Transverse colon (tissue), 4 donors: Measurements from ENCODE around the gene UPB1. TPM values are rescaled to one million over a fixed set of nuclear protein-coding genes. Genes with fewer than 3 reads are reported as not detected.
A peak's percentile ranks its signal among the peaks of the same experiment; 100 is the strongest.

Source experiments
- DNase-seq: peaks from one replicate; pipeline ENCODE4 v3.0.0-alpha.2; 2019
- H3K27ac ChIP-seq, 4 donors: fragments of 200-600 bp; sonication (generic); 2 replicates each; pipeline ENCODE4 v1.5.1; 2016 to 2018; ENCODE audit warnings: inconsistent platforms in 4 of 4
- H3K27me3 ChIP-seq: fragments of 200-600 bp; sonication (generic); 2 replicates; pipeline ENCODE4 v1.5.1; 2017; ENCODE audit warnings: inconsistent platforms
- H3K36me3 ChIP-seq, 4 donors: fragments of 200-600 bp; sonication (generic); 2 replicates each; pipeline ENCODE4 v1.5.1; 2017 to 2019; ENCODE audit warnings: inconsistent platforms in 4 of 4
- H3K4me1 ChIP-seq, 4 donors: fragments of 200-600 bp; sonication (generic); 2 replicates each; pipeline ENCODE4 v1.5.1; 2017 to 2020; ENCODE audit warnings: inconsistent platforms in 4 of 4
- H3K4me3 ChIP-seq, 4 donors: fragments of 200-600 bp; sonication (generic); 1 replicate in 1 of 4; 2 replicates in 3 of 4; pipeline versions ENCODE4 v1.5.1 to v1.6.1; 2017 to 2019; ENCODE audit warnings: inconsistent platforms in 4 of 4
- H3K9me3 ChIP-seq, 2 donors: fragments of 200-600 bp; sonication (generic); 2 replicates each; pipeline ENCODE4 v1.5.1; 2017 to 2019; ENCODE audit warnings: inconsistent platforms in 2 of 2
- EP300 ChIP-seq: sonication (generic); formaldehyde crosslinking; IDR thresholded peaks from one replicate; pipeline ENCODE4 v1.6.1; 2017; ENCODE audit warnings: antibody characterized with exemption, low read depth
- POLR2A ChIP-seq: fragments of 450-650 bp; IDR thresholded peaks from one replicate; pipeline ENCODE4 v1.6.1; 2016; ENCODE audit warnings: antibody characterized with exemption, mild to moderate bottlenecking, moderate library complexity
- POLR2AphosphoS5 ChIP-seq, 3 donors: sonication (generic); formaldehyde crosslinking; IDR thresholded peaks; one replicate each; pipeline ENCODE4 v1.6.1; 2016; ENCODE audit warnings: antibody characterized with exemption in 3 of 3
- WGBS, 2 donors: methylation state at CpG; one replicate each; pipeline ENCODE4 v1.1.5; 2018; ENCODE audit warnings: low coverage in 1 of 2; 5-methylcytosine and 5-hydroxymethylcytosine counted together
- in situ Hi-C, 4 donors: fragments of 200-750 bp; cut with MboI; loops; one replicate each; pipeline versions ENCODE4 v1.15.0 to v1.15.1; 2017; ENCODE audit warnings: low sequenced_read_pairs in 3 of 4, low pct_ligation_motif_present in 1 of 4, low pct_unique_long_range_greater_than_20kb in 1 of 4
- intact Hi-C: fragments of 100-400 bp; cut with DNase I; formaldehyde crosslinking; loops from one replicate; pipeline ENCODE4 v1.15.1; 2023; ENCODE audit warnings: low total_unique reads
- total RNA-seq, 4 donors: library from RNA; depleted of rRNA; stranded (reverse); fragments of >200 nt; gene quantifications; one replicate each; pipeline ENCODE4 v1.1.0, GENCODE V29; 2016
- TF ChIP-seq, protein P1 (sequence below), 5 experiments: fragments of 200-600 bp in 3 of 5; fragments of 450-650 bp in 2 of 5; sonication (generic) in 3 of 5; IDR thresholded peaks; 1 replicate in 2 of 5; 2 replicates in 3 of 5; pipeline ENCODE4 v1.5.1; 2016 to 2017; ENCODE audit warnings: antibody characterized with exemption in 5 of 5, inconsistent platforms in 3 of 5, mild to moderate bottlenecking in 2 of 5, moderate library complexity in 1 of 5

Gene UPB1
- total RNA-seq, 4 donors from 2014 or later: 0.32 TPM; not detected in 3

DNA sequence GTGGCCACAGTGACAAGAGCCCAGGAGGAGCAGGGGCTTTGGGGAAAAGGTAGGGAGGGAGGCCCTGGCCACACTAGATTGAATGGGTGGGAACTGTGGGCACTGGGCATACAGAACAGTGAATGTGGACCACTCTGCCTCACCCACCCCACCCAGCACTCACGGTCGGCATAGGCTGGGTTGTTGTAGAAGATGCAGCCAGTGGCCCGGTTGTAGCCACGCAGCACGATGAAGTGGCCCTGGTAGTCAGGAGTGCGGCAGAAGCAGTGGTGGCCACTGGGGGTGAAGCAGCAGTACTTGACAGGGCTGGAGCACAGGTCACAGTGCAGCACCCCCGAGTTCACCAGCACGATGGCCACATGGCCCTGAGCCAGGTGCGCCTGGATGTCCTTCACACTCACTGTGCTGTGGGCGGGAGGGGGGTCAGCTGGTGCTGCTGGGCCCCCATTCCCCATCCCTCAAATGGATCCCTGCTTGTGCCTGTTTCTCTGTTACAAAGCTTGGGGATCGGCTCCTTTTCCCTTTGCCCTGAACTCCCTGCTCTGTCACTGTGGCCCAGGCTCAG is 48.6 kb downstream of the UPB1 start:
- Histone ChIP-seq H3K9me3 (no peaks in the 10 kb centered on the region), H3K4me3 (no peak overlapping the region), H3K27ac (no peak overlapping the region), H3K4me1 (peaks cover 0 to 6% (median 2%) of the 10 kb centered on the region in 4 donors), H3K36me3 (peaks cover 0 to 65% (median 32%) of the 10 kb centered on the region in 4 donors), H3K27me3 (no peaks in the 10 kb centered on the region)
- intact Hi-C loops (no loop called here), in situ Hi-C loops (no loop called here)
- WGBS, 2 donors: 84% methylated on average over 11 of the region's 11 CpGs; no CpG with 5 or more reads in 1 of the 2 donors
- TF ChIP-seq EP300 (no peak), POLR2A (no peak), POLR2AphosphoS5 (IDR thresholded peaks at IDR 0.05) (no peak)
- TF ChIP-seq, protein P1, sequence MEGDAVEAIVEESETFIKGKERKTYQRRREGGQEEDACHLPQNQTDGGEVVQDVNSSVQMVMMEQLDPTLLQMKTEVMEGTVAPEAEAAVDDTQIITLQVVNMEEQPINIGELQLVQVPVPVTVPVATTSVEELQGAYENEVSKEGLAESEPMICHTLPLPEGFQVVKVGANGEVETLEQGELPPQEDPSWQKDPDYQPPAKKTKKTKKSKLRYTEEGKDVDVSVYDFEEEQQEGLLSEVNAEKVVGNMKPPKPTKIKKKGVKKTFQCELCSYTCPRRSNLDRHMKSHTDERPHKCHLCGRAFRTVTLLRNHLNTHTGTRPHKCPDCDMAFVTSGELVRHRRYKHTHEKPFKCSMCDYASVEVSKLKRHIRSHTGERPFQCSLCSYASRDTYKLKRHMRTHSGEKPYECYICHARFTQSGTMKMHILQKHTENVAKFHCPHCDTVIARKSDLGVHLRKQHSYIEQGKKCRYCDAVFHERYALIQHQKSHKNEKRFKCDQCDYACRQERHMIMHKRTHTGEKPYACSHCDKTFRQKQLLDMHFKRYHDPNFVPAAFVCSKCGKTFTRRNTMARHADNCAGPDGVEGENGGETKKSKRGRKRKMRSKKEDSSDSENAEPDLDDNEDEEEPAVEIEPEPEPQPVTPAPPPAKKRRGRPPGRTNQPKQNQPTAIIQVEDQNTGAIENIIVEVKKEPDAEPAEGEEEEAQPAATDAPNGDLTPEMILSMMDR (IDR thresholded peaks at IDR 0.05): no peak
- no peak for DNase-seq

DNA sequence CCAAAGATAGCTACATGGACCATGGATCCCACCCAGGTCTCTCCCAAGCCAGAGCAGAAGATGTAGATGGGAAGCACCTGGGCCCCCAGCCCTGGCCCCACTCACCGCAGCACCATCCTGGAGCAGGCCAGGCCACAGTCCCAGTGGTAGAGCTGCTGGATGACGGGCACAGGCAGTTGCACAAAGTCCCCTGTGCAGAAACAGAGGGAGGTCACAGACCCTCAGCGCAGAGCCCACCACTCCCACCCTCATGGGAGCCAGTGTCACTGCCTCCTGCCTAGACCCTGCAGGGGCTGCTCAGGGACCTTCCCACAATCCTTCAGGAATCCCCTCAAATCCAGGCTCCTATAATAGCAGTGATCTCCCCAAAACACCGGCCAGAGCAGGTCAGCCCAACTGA is 53.7 kb downstream of the UPB1 start:
- in situ Hi-C loops (no loop called here), intact Hi-C loops (no loop called here)
- 98% methylated on average over 4 of the region's 4 CpGs; no CpG with 5 or more reads in 1 of the 2 donors for WGBS, 2 donors
- Histone ChIP-seq H3K4me3 (no peak overlapping the region), H3K27ac (peak overlapping the region in 1 of 4 donors; percentile 95), H3K36me3 (peaks cover 0 to 32% (median 14%) of the 10 kb centered on the region in 4 donors), H3K4me1 (peaks cover 38 to 53% (median 46%) of the 10 kb centered on the region in 4 donors), H3K9me3 (no peaks in the 10 kb centered on the region), H3K27me3 (no peaks in the 10 kb centered on the region)
- DNase-seq: no peak
- TF ChIP-seq POLR2A (no peak), EP300 (no peak), POLR2AphosphoS5 (IDR thresholded peaks at IDR 0.05) (no peak)
- TF ChIP-seq, protein P1 (IDR thresholded peaks at IDR 0.05): no peak

DNA sequence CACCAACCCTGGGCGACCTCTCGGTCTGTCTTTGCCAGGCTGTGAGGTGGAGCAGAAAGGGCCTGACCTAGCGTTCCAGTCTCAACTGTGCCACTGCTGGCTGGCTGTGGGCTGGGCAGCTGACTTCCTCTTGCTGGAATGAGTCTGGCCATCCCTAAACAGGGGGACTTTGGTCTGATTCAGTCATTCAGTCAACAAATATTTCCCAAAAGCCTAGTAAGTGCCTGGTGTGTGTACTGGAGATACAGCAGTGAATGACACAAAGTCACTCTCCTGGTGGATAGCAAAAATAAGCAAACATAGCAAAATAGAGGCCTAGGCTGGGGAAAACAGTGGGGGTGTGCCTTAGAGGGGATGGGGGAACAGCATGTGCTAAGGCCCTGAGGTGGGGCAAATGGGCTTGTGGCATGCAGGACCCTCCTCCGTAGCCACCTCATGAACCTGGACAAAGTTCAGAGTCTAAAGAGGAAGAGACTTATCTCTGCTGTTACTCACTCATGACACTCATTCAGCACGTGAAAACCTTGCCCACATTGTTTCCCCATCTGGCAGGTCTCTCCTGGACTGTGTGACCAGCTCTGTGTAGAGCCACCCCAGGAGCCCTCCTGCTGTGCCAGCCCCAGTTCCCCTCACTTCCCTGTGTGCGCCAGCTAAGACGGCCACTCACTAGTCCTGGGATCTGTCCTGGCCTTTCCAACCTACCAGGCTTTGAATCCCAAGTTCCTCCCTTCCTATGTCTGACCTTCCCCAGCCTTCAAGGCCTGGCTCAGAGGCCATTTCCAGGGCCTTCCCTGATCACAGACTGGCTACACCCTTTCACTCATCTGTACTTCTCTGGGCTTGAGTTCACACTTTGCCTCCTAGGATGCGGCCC is 55.1 kb downstream of the UPB1 start:
- Histone ChIP-seq H3K36me3 (peaks cover 0 to 28% (median 10%) of the 10 kb centered on the region in 4 donors), H3K9me3 (no peaks in the 10 kb centered on the region), H3K4me3 (no peak overlapping the region), H3K4me1 (peaks cover 41 to 53% (median 48%) of the 10 kb centered on the region in 4 donors), H3K27me3 (no peaks in the 10 kb centered on the region), H3K27ac (peak overlapping the region; percentile 72 to 99 (median 96))
- in situ Hi-C loops: no loop called here
- peak; percentile 69 for DNase-seq
- intact Hi-C loops: no loop called here
- TF ChIP-seq POLR2A (peak; percentile 40), POLR2AphosphoS5 (IDR thresholded peaks at IDR 0.05) (peak in 2 of 3 donors; percentile 40 to 43), EP300 (no peak)
- TF ChIP-seq, protein P1 (IDR thresholded peaks at IDR 0.05): no peak
- WGBS, 2 donors: 71 to 80% methylated on average over 1 to 8 of the region's 8 CpGs

DNA sequence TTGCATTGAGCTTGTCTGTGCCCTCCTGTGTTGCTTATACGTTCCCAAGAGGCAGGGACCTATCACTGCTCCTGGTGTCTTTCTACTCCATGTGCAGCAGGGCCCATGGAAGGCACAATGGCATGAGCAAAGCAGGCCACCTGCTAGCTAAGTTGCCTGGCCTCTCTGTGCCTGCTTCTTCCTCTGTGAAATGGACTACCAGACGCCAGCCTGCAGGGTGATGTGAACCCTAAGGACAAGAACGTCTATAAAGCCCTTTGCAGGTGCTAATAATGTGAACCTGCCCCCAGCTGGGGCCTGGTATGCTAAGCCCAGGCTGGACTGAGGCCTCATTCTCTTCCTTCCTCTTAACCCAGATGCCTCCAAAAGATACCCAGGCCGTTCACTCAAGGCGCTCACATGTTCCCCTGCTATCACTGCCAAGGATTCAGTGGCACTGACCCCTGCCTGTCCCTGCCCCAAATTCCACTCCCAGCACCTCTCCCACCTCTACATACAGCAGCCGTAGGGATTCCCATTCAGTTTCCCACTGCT is 55.8 kb downstream of the UPB1 start:
- intact Hi-C loops: no loop called here
- H3K4me1 ChIP-seq: peaks cover 41 to 51% (median 48%) of the 10 kb centered on the region in 4 donors
- H3K27me3 ChIP-seq: no peaks in the 10 kb centered on the region
- DNase-seq: no peak
- H3K4me3 ChIP-seq: peak overlapping the region in 1 of 4 donors; percentile 3
- in situ Hi-C loops: no loop called here
- peaks cover 0 to 28% (median 10%) of the 10 kb centered on the region in 4 donors for H3K36me3 ChIP-seq
- TF ChIP-seq POLR2AphosphoS5 (IDR thresholded peaks at IDR 0.05): no peak
- TF ChIP-seq, protein P1 (IDR thresholded peaks at IDR 0.05): no peak
- no peak for TF ChIP-seq POLR2A
- no peak for TF ChIP-seq EP300
- 83 to 88% methylated on average over 1 to 6 of the region's 6 CpGs for WGBS, 2 donors
- no peaks in the 10 kb centered on the region for H3K9me3 ChIP-seq
- H3K27ac ChIP-seq: peak overlapping the region; percentile 72 to 99 (median 96)
